OCI-LY1 (cell line): ENCODE measurements around the gene ITCH.

Source experiments
- H2AFZ ChIP-seq: fragments of 200-600 bp; sonication (generic), shearing (Covaris generic); 2 replicates; pipeline ENCODE4 v1.6.0; 2014; ENCODE audit warnings: antibody characterized with exemption, mild to moderate bottlenecking, low read length
- H3F3A ChIP-seq: fragments of 200-600 bp; sonication (generic), shearing (Covaris generic); 2 replicates; pipeline ENCODE4 v1.6.0; 2014; ENCODE audit warnings: mild to moderate bottlenecking, antibody characterized with exemption, low read length, moderate library complexity; ENCODE audit not compliant: insufficient read depth
- H3K27ac ChIP-seq: fragments of 200-600 bp; sonication (generic); 2 replicates; pipeline ENCODE4 v1.5.1; 2014; ENCODE audit warnings: low read length, mixed run types, mild to moderate bottlenecking, low read depth; ENCODE audit not compliant: poor library complexity, severe bottlenecking
- H3K27me3 ChIP-seq: fragments of 200-600 bp; sonication (generic); 2 replicates; pipeline ENCODE4 v1.6.0; 2014; ENCODE audit warnings: antibody characterized with exemption, mild to moderate bottlenecking, low read length, moderate library complexity; ENCODE audit not compliant: insufficient read depth
- H3K36me3 ChIP-seq: fragments of 200-600 bp; sonication (generic); 2 replicates; pipeline ENCODE4 v1.6.1; 2014; ENCODE audit warnings: mild to moderate bottlenecking, antibody characterized with exemption, low read length, moderate library complexity, mixed read lengths; ENCODE audit not compliant: insufficient read depth
- H3K4me1 ChIP-seq: fragments of 200-600 bp; sonication (generic); 2 replicates; pipeline ENCODE4 v1.5.1; 2014; ENCODE audit warnings: mild to moderate bottlenecking, low read length, moderate library complexity; ENCODE audit not compliant: insufficient read depth, severe bottlenecking
- H3K4me2 ChIP-seq: fragments of 200-600 bp; sonication (generic), shearing (Covaris generic); 2 replicates; pipeline ENCODE4 v1.6.1; 2014; ENCODE audit warnings: low read length
- H3K4me3 ChIP-seq: fragments of 200-600 bp; sonication (generic); 2 replicates; pipeline ENCODE4 v1.5.1; 2014; ENCODE audit warnings: low read length, low read depth, mild to moderate bottlenecking, mixed read lengths; ENCODE audit not compliant: poor library complexity, severe bottlenecking
- H3K79me2 ChIP-seq: fragments of 200-600 bp; shearing (Covaris generic); 2 replicates; pipeline ENCODE4 v1.6.1; 2016; ENCODE audit warnings: mixed run types, low read length, mixed read lengths; ENCODE audit not compliant: insufficient read depth
- H3K9ac ChIP-seq: fragments of 200-600 bp; sonication (generic), shearing (Covaris generic); 2 replicates; pipeline ENCODE4 v1.6.1; 2014; ENCODE audit warnings: mild to moderate bottlenecking, low read length, mixed read lengths
- H3K9me2 ChIP-seq: fragments of 200-600 bp; sonication (generic), shearing (Covaris generic); 2 replicates; pipeline ENCODE4 v1.6.1; 2014; ENCODE audit warnings: low read depth, mild to moderate bottlenecking, low read length, mixed read lengths
- H3K9me3 ChIP-seq: fragments of 200-600 bp; shearing (Covaris generic); 2 replicates; pipeline ENCODE4 v1.6.1; 2014; ENCODE audit warnings: low read length, mixed read lengths
- H4K20me1 ChIP-seq: fragments of 200-600 bp; sonication (generic), shearing (Covaris generic); 2 replicates; pipeline ENCODE4 v1.6.0; 2016; ENCODE audit warnings: mild to moderate bottlenecking, low read length; ENCODE audit not compliant: insufficient read depth
- CTCF ChIP-seq: fragments of 200-600 bp; sonication (generic), shearing (Covaris generic); IDR thresholded peaks from 2 replicates; pipeline ENCODE4 v1.5.1; 2017; ENCODE audit warnings: mild to moderate bottlenecking, antibody characterized with exemption, low read length, moderate library complexity, mixed read lengths
- EZH2 ChIP-seq: fragments of 200-600 bp; sonication (generic), shearing (Covaris generic); IDR thresholded peaks from 2 replicates; pipeline ENCODE4 v1.8.0; 2017; ENCODE audit warnings: borderline replicate concordance, mixed run types, mild to moderate bottlenecking, antibody characterized with exemption, low read length, moderate library complexity, mixed read lengths

Gene ITCH

GRCh38 chr20:34553366-34553867 is 190.3 kb downstream of the ITCH start:
- H3K9me3 ChIP-seq, result no peaks in the 10 kb centered on the region
- H3F3A ChIP-seq, result no peaks in the 10 kb centered on the region
- H3K9ac ChIP-seq, result no peak overlapping the region
- no peak overlapping the region for H3K4me3 ChIP-seq
- H3K4me1 ChIP-seq, result peaks cover 5% of the 10 kb centered on the region
- TF ChIP-seq CTCF (no peak), EZH2 (no peak)
- no peaks in the 10 kb centered on the region for H3K9me2 ChIP-seq
- H3K27me3 ChIP-seq, result no peaks in the 10 kb centered on the region
- H3K79me2 ChIP-seq, result no peaks in the 10 kb centered on the region
- no peaks in the 10 kb centered on the region for H3K36me3 ChIP-seq
- no peak overlapping the region for H3K4me2 ChIP-seq
- no peak overlapping the region for H3K27ac ChIP-seq
- H4K20me1 ChIP-seq, result no peaks in the 10 kb centered on the region
- no peak overlapping the region for H2AFZ ChIP-seq

GRCh38 chr20:34557936-34558319 is 194.9 kb downstream of the ITCH start:
- Histone ChIP-seq H3K4me3 (peak overlapping the region; percentile 76), H3K79me2 (no peaks in the 10 kb centered on the region), H3F3A (no peaks in the 10 kb centered on the region), H3K4me2 (peak overlapping the region; percentile 85), H3K27ac (no peak overlapping the region), H3K9ac (peak overlapping the region; percentile 65), H3K4me1 (peaks cover 5% of the 10 kb centered on the region), H3K9me2 (no peaks in the 10 kb centered on the region), H3K9me3 (no peaks in the 10 kb centered on the region), H4K20me1 (no peaks in the 10 kb centered on the region), H2AFZ (peak overlapping the region; percentile 93), H3K36me3 (no peaks in the 10 kb centered on the region), H3K27me3 (no peaks in the 10 kb centered on the region)
- TF ChIP-seq EZH2 (no peak), CTCF (no peak)

GRCh38 chr20:34558320-34559218 is 195.5 kb downstream of the ITCH start, which contains the start of gene MAP1LC3A:
MAP1LC3A (plus strand) TSS chr20:34558718; CDS start chr20:34558869, 151 bp downstream.
- Histone ChIP-seq H3K4me3 (peak within 1 kb of the TSS; percentile 76), H3K9ac (peak within 1 kb of the TSS; percentile 65), H3F3A (no peaks in the 10 kb centered on the region), H3K27ac (no peak within 1 kb of the TSS), H3K9me3 (no peaks in the 10 kb centered on the region), H3K36me3 (no peaks in the 10 kb centered on the region), H3K9me2 (no peaks in the 10 kb centered on the region), H3K4me1 (peaks cover 5% of the 10 kb centered on the region), H4K20me1 (no peaks in the 10 kb centered on the region), H3K27me3 (no peaks in the 10 kb centered on the region), H3K4me2 (peak within 1 kb of the TSS; percentile 85), H3K79me2 (no peaks in the 10 kb centered on the region), H2AFZ (peak within 1 kb of the TSS; percentile 93)
- no peak for TF ChIP-seq EZH2
- no peak for TF ChIP-seq CTCF
